ENCODE measurements around the gene C11orf87.

Gene C11orf87

GRCh38 chr11:109443052-109443451 lies 21.1 kb downstream of the C11orf87 start:
- no peak for DNase-seq

GRCh38 chr11:109454857-109455256 lies 32.9 kb downstream of the C11orf87 start:
- no peak for DNase-seq

All from stimulated activated CD4-positive, alpha-beta T cell treated with anti-CD3 and anti-CD28 coated beads, Interleukin-4, amount 100 ng/mL, for 1 hour (primary cell).